Hematopoietic multipotent progenitor cell (in vitro differentiated cells): ENCODE measurements around the gene TM2D3. TPM values are rescaled to one million over a fixed set of nuclear protein-coding genes. Genes with fewer than 3 reads are reported as not detected.

Experiments used
- DNase-seq, 3 donors: peaks; one replicate each; pipeline ENCODE4 v3.0.0-alpha.2; 2011 to 2015; ENCODE audit warnings: low read depth in 2 of 3, low spot score in 2 of 3
- total RNA-seq: library from RNA; depleted of rRNA; stranded (reverse); fragments of >200 nt; gene quantifications from one replicate; pipeline ENCODE4 v1.2.3, GENCODE V29; 2012

TM2D3 gene
- 45.0 TPM for total RNA-seq

- peak; percentile 94 to 97 (median 96) for DNase-seq
Observed at GRCh38 chr15:101652098-101652785, at the start of gene TM2D3. Gene TM2D3 (minus strand): TSS chr15:101652381. CDS start chr15:101652361, 20 bp downstream.

GRCh38 chr15:101698314-101698713, 46.1 kb upstream of the TM2D3 start:
- no peak for DNase-seq

GRCh38 chr15:101697488-101697887, 45.3 kb upstream of the TM2D3 start:
- no peak for DNase-seq

- DNase-seq: no peak
Observed at GRCh38 chr15:101696829-101697228, 44.6 kb upstream of the TM2D3 start.

- DNase-seq: no peak
Observed at GRCh38 chr15:101694261-101694660, 42.1 kb upstream of the TM2D3 start.

- DNase-seq: no peak
Observed at GRCh38 chr15:101692801-101693598, 40.8 kb upstream of the TM2D3 start.

GRCh38 chr15:101689901-101690300, 37.7 kb upstream of the TM2D3 start:
- DNase-seq: no peak

GRCh38 chr15:101686718-101687117, 34.5 kb upstream of the TM2D3 start:
- no peak for DNase-seq

- no peak for DNase-seq
Observed at GRCh38 chr15:101684877-101685276, 32.7 kb upstream of the TM2D3 start.

- no peak for DNase-seq
Observed at GRCh38 chr15:101684384-101684783, 32.2 kb upstream of the TM2D3 start.

- DNase-seq: no peak
Observed at GRCh38 chr15:101679806-101680205, 27.6 kb upstream of the TM2D3 start.

- no peak for DNase-seq
Observed at GRCh38 chr15:101676921-101677329, 24.7 kb upstream of the TM2D3 start.

GRCh38 chr15:101675796-101676582, 23.8 kb upstream of the TM2D3 start:
- DNase-seq: no peak

- no peak for DNase-seq
Observed at GRCh38 chr15:101675015-101675414, 22.8 kb upstream of the TM2D3 start.

GRCh38 chr15:101672298-101672697, 20.1 kb upstream of the TM2D3 start:
- no peak for DNase-seq

- no peak for DNase-seq
Observed at GRCh38 chr15:101669744-101670143, 17.6 kb upstream of the TM2D3 start.

GRCh38 chr15:101667881-101668280, 15.7 kb upstream of the TM2D3 start:
- DNase-seq: no peak

- DNase-seq: no peak
Observed at GRCh38 chr15:101664303-101664913, 12.2 kb upstream of the TM2D3 start.

GRCh38 chr15:101662203-101662602, 10.0 kb upstream of the TM2D3 start:
- DNase-seq: no peak

GRCh38 chr15:101660005-101660404, 7.8 kb upstream of the TM2D3 start:
- no peak for DNase-seq
